GM10248 (cell line): ENCODE data around the gene TMEM120B.

ENCODE experiments used
- CTCF ChIA-PET: fragments of 300-600 bp; sonication (Branson Sonifier 250); formaldehyde crosslinking; extraction: SDS; loops from one replicate; lab custom pipeline; 2021; ENCODE audit warnings: antibody characterized with exemption; lab: Yijun Ruan, JAX
- POLR2A ChIA-PET: fragments of 350-650 bp; sonication (Branson Sonifier 250); formaldehyde crosslinking; extraction: SDS; loops from one replicate; lab custom pipeline; 2020; ENCODE audit warnings: antibody characterized with exemption; lab: Yijun Ruan, JAX
- DNase-seq: peaks from one replicate; pipeline ENCODE4 v3.0.0; 2012; ENCODE audit errors: extremely low spot score
- TF ChIP-seq, protein P1 (sequence below): IDR thresholded peaks from 2 replicates; pipeline ENCODE4 v1.5.1; 2012; ENCODE audit warnings: mild to moderate bottlenecking, low read depth; ENCODE audit errors: extremely low read depth, missing control alignments, control extremely low read depth

Gene TMEM120B

GRCh38 chr12:121766290-121767039 is 53.9 kb downstream of the TMEM120B start:
- POLR2A ChIA-PET: interaction anchor here (0.5 kb wide), 1 partner anchor 8 kb away, joined by 3 read pairs; no protein-coding TSS in a partner anchor
- TF ChIP-seq, protein P1, sequence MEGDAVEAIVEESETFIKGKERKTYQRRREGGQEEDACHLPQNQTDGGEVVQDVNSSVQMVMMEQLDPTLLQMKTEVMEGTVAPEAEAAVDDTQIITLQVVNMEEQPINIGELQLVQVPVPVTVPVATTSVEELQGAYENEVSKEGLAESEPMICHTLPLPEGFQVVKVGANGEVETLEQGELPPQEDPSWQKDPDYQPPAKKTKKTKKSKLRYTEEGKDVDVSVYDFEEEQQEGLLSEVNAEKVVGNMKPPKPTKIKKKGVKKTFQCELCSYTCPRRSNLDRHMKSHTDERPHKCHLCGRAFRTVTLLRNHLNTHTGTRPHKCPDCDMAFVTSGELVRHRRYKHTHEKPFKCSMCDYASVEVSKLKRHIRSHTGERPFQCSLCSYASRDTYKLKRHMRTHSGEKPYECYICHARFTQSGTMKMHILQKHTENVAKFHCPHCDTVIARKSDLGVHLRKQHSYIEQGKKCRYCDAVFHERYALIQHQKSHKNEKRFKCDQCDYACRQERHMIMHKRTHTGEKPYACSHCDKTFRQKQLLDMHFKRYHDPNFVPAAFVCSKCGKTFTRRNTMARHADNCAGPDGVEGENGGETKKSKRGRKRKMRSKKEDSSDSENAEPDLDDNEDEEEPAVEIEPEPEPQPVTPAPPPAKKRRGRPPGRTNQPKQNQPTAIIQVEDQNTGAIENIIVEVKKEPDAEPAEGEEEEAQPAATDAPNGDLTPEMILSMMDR: no peak
- DNase-seq: no peak
- CTCF ChIA-PET: interaction anchor here (1.5 to 23.3 kb wide), 4 partner anchors 9 to 30 kb away, joined by 3 to 533 read pairs (median 30); partner anchors contain the start of gene RHOF

DNA sequence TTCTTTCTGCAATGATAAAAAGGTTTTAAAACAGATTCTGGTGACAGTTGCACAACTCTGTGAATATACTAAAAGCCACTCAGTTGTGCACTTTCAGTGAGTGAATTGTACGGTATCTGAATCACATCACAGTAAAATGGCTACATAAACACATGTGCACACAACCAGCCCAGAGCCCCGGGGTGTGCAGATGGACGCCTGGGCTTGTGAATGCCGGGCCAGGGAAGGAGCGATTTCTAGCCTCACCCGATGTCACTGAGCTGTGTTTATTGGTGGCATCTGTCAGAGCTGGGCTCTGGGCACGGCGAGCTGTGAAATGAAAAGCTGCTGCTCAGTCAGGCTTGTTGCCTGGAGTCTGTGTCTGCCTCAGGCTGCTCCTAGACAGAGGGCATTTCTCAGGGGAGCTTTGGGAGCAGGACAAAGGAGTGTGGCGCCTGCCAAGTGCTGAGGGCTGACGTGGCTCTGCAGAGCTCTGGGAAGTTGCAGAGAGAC is 55.0 kb downstream of the TMEM120B start:
- POLR2A ChIA-PET: interaction anchor here (0.6 kb wide), 1 partner anchor 64 kb away, joined by 3 read pairs; no protein-coding TSS in a partner anchor
- CTCF ChIA-PET: interaction anchor here (0.8 to 23.3 kb wide), 3 partner anchors 9 to 73 kb away, joined by 3 to 533 read pairs (median 10); partner anchors contain the start of gene RHOF
- TF ChIP-seq, protein P1: no peak
- DNase-seq: no peak

- DNase-seq: no peak
- ChIA-PET POLR2A (no interaction called here), CTCF (interaction anchor here (23.3 kb wide), 1 partner anchor 27 kb away, joined by 533 read pairs; the partner anchor contains the start of gene RHOF)
- TF ChIP-seq, protein P1: no peak
Observed at GRCh38 chr12:121769297-121769830, 56.8 kb downstream of the TMEM120B start.

DNA sequence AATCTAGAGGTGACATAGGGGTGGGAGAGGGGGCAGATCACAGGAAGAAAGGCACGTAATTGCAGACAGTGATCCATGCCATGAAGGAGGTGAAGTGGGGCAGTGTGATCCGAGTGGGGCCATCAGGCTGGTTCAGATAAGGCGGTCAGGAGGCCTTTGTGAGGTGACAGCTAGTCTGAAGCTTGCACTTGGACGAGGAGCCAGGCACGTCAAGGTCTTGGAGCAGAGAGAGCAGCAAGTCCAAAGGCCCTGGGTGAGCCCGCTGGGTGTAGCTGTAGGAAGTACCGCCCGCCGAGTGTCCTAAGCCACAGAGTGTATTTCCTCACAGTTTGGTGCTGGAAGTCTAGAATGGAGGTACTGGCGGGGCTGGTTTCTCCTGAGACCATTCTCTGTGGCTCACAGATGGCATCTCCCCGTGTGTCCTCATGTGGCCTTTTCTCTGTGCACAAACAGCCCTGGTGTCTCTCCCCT is 57.3 kb downstream of the TMEM120B start:
- TF ChIP-seq, protein P1: no peak
- no peak for DNase-seq
- ChIA-PET CTCF (interaction anchor here (23.3 kb wide), 1 partner anchor 26 kb away, joined by 533 read pairs; the partner anchor contains the start of gene RHOF), POLR2A (no interaction called here)

GRCh38 chr12:121770388-121770787 is 57.8 kb downstream of the TMEM120B start:
- TF ChIP-seq, protein P1: no peak
- CTCF ChIA-PET: interaction anchor here (23.3 kb wide), 1 partner anchor 26 kb away, joined by 533 read pairs; the partner anchor contains the start of gene RHOF
- POLR2A ChIA-PET: no interaction called here
- DNase-seq: no peak
